DMS79 treated with DMSO at 0.1 percent for 48 hours (cell line): ENCODE measurements around the gene SMURF1.

ENCODE experiments used
- DNase-seq: peaks from one replicate; lab custom pipeline; 2025; lab: John Stamatoyannopoulos, UW

SMURF1 gene

DNA sequence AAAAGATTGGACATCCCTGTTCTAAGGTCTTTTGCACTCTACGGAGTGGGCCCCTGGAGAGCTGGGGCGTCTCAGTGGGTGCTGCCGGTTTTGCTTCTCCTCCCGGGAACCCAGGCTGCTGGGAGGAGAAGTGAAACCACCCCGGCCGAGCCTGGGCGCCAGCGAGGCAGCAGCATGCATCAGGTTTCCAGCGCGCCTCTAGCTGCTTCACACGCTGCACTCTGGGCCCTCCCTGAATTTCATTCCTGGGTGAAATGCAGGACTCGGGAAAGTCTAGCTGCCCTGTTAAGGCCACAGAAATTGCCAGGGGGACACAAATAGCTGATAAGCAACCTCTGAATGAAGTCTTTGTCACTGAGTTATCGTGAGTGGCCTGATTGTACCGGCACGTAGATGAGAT lies 138.1 kb downstream of the SMURF1 start:
- no peak for DNase-seq

- DNase-seq: no peak
Measured at GRCh38 chr7:99004781-99005500, 139.0 kb downstream of the SMURF1 start.

DNA sequence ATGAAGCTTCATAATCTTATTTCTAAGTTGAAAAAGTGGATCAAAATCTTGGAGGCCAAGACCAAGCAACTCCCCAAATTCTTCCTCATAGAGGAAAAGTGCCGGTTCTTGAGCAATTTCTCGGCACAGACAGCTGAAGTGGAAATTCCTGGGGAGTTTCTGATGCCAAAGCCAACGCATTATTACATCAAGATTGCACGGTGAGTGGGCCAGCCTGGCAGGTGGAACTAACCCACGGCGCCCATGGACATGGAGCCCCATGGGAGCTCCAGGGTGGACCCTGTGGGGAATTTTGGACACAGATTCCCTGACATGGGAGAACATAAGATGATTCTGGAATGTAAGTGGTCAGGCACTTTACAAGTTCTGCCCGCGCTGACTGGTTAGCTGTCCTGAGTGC lies 139.7 kb downstream of the SMURF1 start:
- no peak for DNase-seq

GRCh38 chr7:99003419-99003818 lies 140.5 kb downstream of the SMURF1 start:
- no peak for DNase-seq

DNA sequence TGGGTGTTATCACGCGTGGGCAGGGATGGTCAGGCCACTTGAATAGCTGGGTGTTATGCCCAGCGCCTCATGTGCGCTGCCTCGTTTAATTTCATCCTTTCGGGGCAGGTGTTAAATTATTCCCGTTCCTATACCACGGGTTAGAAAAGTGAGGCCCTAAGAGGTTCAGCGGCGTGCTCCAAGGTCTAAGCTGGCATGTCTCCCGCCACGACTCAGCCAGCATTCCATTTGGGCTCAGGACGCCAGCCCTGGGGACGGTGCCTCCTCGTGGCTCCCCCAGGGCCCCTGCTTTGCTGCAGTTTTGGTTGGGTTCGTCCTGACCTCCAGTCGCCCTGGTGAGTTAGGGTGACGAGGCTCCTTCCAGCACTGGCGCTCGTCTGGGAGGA lies 141.1 kb downstream of the SMURF1 start:
- DNase-seq: no peak

- DNase-seq: no peak
Measured at GRCh38 chr7:99002148-99002826, 141.6 kb downstream of the SMURF1 start.

DNA sequence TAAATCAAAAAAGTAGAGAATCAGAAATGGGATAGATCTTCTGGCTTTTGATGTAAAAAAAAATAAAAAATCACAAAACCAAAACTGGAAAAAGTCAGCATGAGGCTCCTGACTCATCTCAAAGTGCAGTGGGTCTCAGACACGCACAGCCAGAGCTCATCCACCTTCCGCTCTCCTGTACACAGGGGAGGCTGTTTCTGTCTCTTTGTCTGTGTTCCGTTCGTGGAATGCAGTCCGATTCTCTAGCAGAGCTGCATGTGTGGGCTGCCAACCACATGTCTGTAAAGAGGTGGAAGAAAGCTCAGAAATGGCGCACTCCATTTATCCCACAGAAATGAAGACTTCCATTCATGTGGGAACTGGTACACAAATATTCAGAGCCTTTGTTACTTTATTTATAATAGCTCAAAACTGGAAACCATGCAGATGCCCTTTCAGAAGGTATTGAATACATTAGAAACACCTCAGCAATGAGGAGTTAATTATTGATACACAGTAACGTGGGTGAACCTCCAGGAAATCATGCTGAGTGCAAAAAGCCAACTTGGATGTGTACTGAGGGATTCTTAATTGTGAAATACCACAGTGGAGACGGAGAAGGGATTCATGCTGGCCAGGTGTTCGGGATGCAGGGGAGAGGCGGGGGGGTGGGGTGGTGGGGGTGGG lies 142.3 kb downstream of the SMURF1 start:
- no peak for DNase-seq

DNA sequence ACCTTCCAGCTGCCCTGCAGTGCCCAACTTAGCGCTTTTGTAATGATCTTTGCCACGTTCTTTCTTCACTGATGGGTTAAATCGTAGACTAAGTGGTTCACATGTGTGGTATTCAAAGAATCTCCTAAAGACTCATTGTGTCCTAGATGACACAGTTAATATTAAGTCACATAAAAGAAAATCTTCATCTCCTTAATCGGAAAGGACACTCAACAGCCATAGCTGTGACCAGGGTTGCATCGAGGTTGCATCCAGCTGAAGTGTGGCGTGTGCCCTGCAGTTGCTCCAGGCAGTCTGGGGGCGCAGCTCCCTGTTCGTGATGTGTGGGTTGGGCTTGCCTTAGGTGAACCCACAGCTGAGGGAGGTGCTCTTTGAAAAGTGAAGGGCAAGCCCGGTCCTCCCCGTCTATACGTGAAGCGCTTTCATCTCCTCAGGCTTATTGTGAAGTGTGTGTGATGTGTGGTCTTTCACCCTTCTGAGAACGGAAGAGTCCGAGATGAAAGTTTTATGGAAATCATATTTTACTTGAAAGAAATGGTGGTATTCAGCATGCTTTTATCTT lies 142.9 kb downstream of the SMURF1 start:
- DNase-seq: no peak

GRCh38 chr7:99000196-99000903 lies 143.6 kb downstream of the SMURF1 start:
- DNase-seq: no peak

DNA sequence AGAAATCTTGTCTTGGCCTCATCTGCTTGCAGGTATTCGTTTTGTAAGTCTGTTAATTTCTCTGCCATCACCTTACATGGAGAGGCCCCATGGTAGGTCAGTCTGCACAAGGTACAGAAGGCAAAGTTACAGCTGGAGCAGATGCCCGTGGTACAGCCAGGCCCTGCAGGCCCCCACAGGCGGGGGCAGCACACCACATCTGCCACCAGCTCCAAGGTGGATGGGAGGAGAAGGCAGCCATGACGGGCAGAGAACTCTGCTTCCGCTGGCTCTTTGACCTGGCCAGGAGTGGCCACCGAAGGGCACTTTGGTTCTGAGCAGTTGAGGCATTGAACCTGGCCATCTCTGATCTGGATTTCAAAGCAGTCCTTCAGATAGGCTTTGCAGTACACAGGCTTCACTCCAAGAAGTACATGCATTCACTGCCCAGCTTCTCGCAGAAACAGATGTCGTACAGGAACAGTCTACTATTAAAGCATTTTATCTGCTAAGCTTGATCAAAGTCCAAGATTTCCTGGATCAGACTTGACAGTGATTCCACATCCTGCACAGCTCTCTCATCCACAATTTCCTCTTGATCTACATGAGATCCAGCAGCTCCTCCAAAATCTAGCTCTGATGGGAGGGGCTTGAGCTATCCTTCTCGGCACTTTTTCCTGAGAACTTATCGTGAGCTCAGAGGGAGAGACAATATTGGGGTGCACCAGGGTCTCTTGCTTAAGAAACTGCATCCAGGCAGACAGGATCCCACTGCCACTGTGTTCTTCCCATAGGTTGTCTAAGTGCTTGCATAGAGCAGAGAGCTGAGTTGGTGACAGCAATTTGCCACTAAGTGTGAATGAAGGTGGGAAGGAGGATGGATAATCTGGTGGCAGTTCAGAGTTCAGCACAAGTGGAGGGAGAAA lies 144.8 kb downstream of the SMURF1 start:
- DNase-seq: no peak

DNA sequence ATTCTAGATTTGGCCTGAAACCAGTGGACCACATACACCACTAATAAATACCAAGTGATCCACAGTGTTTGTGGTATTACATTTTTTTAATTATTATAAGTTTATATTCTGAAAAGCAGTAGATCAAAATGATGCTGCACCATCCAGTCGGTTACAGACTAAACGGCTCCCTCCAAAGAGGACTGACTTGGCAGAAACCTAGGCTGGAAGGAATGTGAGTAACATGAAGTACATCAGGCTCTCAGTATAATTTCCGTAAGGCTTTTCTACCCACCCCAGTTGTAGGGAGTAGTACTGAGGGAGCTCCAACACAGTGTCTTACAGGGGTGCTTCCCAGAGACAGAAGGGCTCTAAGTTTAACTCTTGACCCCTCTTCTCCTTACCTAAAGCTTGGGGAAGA lies 146.1 kb downstream of the SMURF1 start:
- DNase-seq: no peak

GRCh38 chr7:98996150-98996552 lies 147.8 kb downstream of the SMURF1 start:
- no peak for DNase-seq

GRCh38 chr7:98995523-98996149 lies 148.3 kb downstream of the SMURF1 start:
- DNase-seq: no peak

DNA sequence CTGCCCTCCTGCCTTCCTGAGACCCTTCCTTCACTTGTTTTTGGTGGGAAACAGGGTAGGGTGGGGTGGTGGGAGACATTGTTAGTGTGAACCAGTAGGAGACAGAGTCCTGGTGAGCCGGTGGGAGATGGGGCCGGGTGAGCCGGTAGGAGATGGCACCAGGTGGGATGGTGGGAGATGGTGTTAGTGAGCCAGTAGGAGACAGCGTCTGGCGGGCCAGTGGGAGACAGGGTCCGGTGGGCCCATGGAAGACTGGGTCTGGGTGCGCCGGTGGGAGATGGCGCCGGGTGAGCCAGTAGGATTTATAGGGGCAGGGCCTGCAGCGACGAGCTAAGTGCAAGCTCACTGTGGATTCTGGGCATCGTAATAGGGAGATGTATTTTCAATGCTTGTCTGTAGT lies 148.8 kb downstream of the SMURF1 start:
- DNase-seq: no peak

DNA sequence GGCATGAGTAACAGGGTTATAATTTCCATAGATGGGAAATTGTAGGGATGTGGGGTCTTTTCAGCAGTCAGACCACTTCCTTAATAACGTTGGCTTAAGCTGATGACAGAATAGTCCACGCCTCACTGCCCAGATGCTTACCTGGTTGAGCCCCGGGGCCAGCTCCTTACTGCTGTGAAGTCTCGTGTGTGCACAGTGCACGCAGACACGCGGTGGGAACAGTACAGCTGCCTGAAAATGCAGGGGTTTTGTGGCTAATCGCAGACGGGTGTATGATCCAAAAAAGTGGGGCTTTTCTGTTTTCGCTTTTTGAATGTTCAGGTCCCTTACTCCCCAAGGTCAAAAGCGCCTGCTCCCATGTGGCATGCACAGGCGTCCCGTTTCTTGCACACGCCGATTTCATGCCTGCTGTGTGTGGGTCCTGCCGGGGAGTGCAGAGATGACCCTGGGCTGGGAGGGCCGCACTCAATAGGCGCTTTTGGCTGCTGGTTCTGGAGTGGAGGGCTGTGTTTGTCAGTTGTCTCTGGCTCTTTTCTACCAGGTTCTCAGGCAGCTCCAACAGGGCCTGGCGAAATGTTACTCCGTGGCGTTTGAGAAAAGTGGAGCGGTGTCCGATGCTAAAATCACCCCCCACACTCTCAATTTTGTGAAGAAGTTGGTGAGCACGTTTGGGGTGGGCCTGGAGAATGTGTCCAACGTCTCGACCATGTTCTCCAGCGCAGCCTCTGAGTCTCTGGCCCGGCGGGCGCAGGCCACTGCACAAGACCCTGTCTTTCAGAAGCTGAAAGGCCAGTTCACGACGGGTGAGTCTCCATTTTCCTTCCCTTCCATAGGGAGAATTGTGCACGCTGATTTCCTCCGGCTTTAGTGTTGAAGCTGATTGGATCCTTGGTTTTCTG lies 149.6 kb downstream of the SMURF1 start:
- DNase-seq: no peak

GRCh38 chr7:98993024-98993897 lies 150.6 kb downstream of the SMURF1 start:
- DNase-seq: no peak

DNA sequence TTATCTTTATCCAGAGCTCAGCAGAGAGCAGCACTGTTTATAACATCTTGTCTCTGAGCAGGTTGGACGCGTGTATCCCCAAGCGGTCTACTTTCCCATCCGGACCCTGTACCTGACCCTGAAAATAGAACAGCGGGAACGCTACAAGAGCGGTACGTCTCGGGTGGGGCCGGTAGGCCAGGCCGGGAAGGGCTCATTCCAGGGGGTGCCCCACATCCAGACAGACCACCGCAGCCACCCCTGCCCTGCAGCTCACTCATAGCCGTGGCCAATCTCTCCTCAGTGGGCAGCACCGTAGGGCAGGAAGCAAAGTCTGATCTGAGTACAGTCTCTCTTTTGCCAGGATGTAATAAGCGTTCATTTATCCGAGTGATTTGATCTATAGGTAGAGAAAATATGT lies 151.8 kb downstream of the SMURF1 start:
- DNase-seq: no peak

- no peak for DNase-seq
Measured at GRCh38 chr7:98991141-98991540, 152.8 kb downstream of the SMURF1 start.

GRCh38 chr7:98990356-98990755 lies 153.6 kb downstream of the SMURF1 start:
- DNase-seq: peak; percentile 7
